ENCODE data around the gene ALK. TPM values are rescaled to one million over a fixed set of nuclear protein-coding genes. Genes with fewer than 3 reads are reported as not detected.

Gene ALK
- total and polyA plus RNA-seq, 7 experiments from 2014 or later = 0.13 TPM; not detected in 6

GRCh38 chr2:29393676-29394075 lies 527.7 kb downstream of the ALK start:
- Histone ChIP-seq H3K9me3 (ENCODE audit: control insufficient read depth in 2 of 3, low read length in 3 of 3) (no peaks in the 10 kb centered on the region), H3K27me3 (ENCODE audit: control insufficient read depth in 2 of 2, insufficient read depth in 2 of 2, low read length in 2 of 2) (peaks cover 0 to 5% of the 10 kb centered on the region in 2 donors), H3K36me3 (ENCODE audit: control insufficient read depth in 2 of 3, insufficient read depth in 3 of 3, low read length in 3 of 3) (no peaks in the 10 kb centered on the region), H3K4me1 (ENCODE audit: control insufficient read depth in 2 of 2, insufficient read depth in 2 of 2, low read length in 2 of 2) (no peaks in the 10 kb centered on the region), H3K4me3 (ENCODE audit: low read length) (no peak overlapping the region), H3K27ac (ENCODE audit: low read depth, low read length) (no peak overlapping the region)
- ATAC-seq (no peak), DNase-seq (no peak)
- ChIA-PET POLR2A (no interaction called here), CTCF (no interaction called here)
- H3K4me3 Mint-ChIP-seq = no peak overlapping the region
- no peak overlapping the region for H3K27ac Mint-ChIP-seq
- peaks cover 11 to 45% (median 21%) of the 10 kb centered on the region in 5 donors for H3K27me3 Mint-ChIP-seq
- intact Hi-C loops (cut with micrococcal nuclease) = no loop called here
- no peaks in the 10 kb centered on the region for H3K36me3 Mint-ChIP-seq
- H3K4me1 Mint-ChIP-seq = no peaks in the 10 kb centered on the region
- peaks cover 0 to 2% (median 0%) of the 10 kb centered on the region in 11 donors for H3K9me3 Mint-ChIP-seq

DNA sequence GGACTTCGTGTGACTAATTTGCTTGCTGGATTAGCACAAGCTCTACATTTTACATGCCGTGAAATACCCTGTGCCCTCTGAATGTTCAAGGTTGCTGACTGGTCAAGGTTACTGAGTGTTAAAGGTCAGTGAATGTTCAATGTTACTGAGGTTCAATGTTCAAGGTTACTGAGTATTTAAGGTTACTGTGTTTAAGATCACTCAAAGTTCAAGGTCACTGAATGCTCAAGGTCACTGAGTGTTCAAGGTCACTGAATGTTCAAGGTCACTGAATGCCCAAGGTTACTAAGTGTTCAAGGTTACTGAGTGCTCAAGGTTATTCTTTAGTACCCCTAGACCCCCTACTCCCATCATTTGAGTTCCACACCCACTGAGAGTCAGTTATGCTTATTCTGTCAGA lies 528.6 kb downstream of the ALK start:
- Mint-ChIP-seq H3K27ac (no peak overlapping the region), H3K36me3 (no peaks in the 10 kb centered on the region), H3K4me3 (no peak overlapping the region), H3K27me3 (peaks cover 16 to 45% (median 21%) of the 10 kb centered on the region in 5 donors), H3K4me1 (no peaks in the 10 kb centered on the region), H3K9me3 (peaks cover 0 to 2% (median 0%) of the 10 kb centered on the region in 11 donors)
- intact Hi-C loops (cut with micrococcal nuclease) = no loop called here
- Histone ChIP-seq H3K27ac (ENCODE audit: low read depth, low read length) (no peak overlapping the region), H3K27me3 (ENCODE audit: control insufficient read depth in 2 of 2, insufficient read depth in 2 of 2, low read length in 2 of 2) (peaks cover 0 to 5% of the 10 kb centered on the region in 2 donors), H3K36me3 (ENCODE audit: control insufficient read depth in 2 of 3, insufficient read depth in 3 of 3, low read length in 3 of 3) (no peaks in the 10 kb centered on the region), H3K4me1 (ENCODE audit: control insufficient read depth in 2 of 2, insufficient read depth in 2 of 2, low read length in 2 of 2) (no peaks in the 10 kb centered on the region), H3K4me3 (ENCODE audit: low read length) (no peak overlapping the region), H3K9me3 (ENCODE audit: control insufficient read depth in 2 of 3, low read length in 3 of 3) (no peaks in the 10 kb centered on the region)
- DNase-seq = no peak
- POLR2A ChIA-PET = no interaction called here
- no peak for ATAC-seq
- CTCF ChIA-PET = no interaction called here

- Histone ChIP-seq H3K9me3 (ENCODE audit: control insufficient read depth in 2 of 3, low read length in 3 of 3) (no peaks in the 10 kb centered on the region), H3K36me3 (ENCODE audit: control insufficient read depth in 2 of 3, insufficient read depth in 3 of 3, low read length in 3 of 3) (no peaks in the 10 kb centered on the region), H3K4me3 (ENCODE audit: low read length) (no peak overlapping the region), H3K27ac (ENCODE audit: low read depth, low read length) (no peak overlapping the region), H3K4me1 (ENCODE audit: control insufficient read depth in 2 of 2, insufficient read depth in 2 of 2, low read length in 2 of 2) (no peaks in the 10 kb centered on the region), H3K27me3 (ENCODE audit: control insufficient read depth in 2 of 2, insufficient read depth in 2 of 2, low read length in 2 of 2) (peaks cover 0 to 5% of the 10 kb centered on the region in 2 donors)
- intact Hi-C loops (cut with micrococcal nuclease) = no loop called here
- ChIA-PET CTCF (no interaction called here), POLR2A (no interaction called here)
- H3K27me3 Mint-ChIP-seq = peaks cover 16 to 34% (median 22%) of the 10 kb centered on the region in 5 donors
- ATAC-seq = no peak
- no peaks in the 10 kb centered on the region for H3K36me3 Mint-ChIP-seq
- no peak overlapping the region for H3K27ac Mint-ChIP-seq
- no peak overlapping the region for H3K4me3 Mint-ChIP-seq
- H3K4me1 Mint-ChIP-seq = no peaks in the 10 kb centered on the region
- DNase-seq = no peak
- peaks cover 0 to 2% (median 0%) of the 10 kb centered on the region in 11 donors for H3K9me3 Mint-ChIP-seq
Observed at GRCh38 chr2:29390136-29390535, 531.2 kb downstream of the ALK start.

DNA sequence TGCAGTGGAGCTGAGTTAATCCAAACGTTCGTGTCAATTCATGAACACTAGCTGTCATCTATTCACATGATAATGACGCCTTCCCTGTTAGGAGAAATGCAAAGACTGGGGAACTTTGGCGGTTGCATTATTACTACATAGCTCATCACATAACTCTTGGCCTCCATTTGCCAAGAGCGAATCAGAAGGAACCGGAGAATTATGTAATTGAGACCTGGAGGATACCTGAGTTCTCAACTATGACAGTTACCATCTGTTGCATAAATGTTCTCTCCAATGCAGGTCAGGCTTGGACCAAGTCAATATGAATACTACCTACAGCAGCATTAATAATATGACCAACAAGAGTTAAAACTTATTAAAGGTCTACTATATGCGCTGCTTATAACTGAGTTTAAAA lies 531.7 kb downstream of the ALK start:
- ATAC-seq (no peak), DNase-seq (no peak)
- no peak overlapping the region for H3K27ac ChIP-seq (ENCODE audit: low read depth, low read length)
- intact Hi-C loops (cut with micrococcal nuclease) = no loop called here
- H3K27me3 ChIP-seq (ENCODE audit: control insufficient read depth in 2 of 2, insufficient read depth in 2 of 2, low read length in 2 of 2) = peaks cover 0 to 5% of the 10 kb centered on the region in 2 donors
- H3K9me3 Mint-ChIP-seq = peaks cover 0 to 2% (median 0%) of the 10 kb centered on the region in 11 donors
- H3K4me3 Mint-ChIP-seq = no peak overlapping the region
- H3K9me3 ChIP-seq (ENCODE audit: control insufficient read depth in 2 of 3, low read length in 3 of 3) = no peaks in the 10 kb centered on the region
- no peak overlapping the region for H3K27ac Mint-ChIP-seq
- CTCF ChIA-PET = no interaction called here
- POLR2A ChIA-PET = no interaction called here
- peaks cover 12 to 30% (median 21%) of the 10 kb centered on the region in 5 donors for H3K27me3 Mint-ChIP-seq
- H3K36me3 ChIP-seq (ENCODE audit: control insufficient read depth in 2 of 3, insufficient read depth in 3 of 3, low read length in 3 of 3) = no peaks in the 10 kb centered on the region
- H3K4me3 ChIP-seq (ENCODE audit: low read length) = no peak overlapping the region
- H3K4me1 ChIP-seq (ENCODE audit: control insufficient read depth in 2 of 2, insufficient read depth in 2 of 2, low read length in 2 of 2) = no peaks in the 10 kb centered on the region
- H3K36me3 Mint-ChIP-seq = no peaks in the 10 kb centered on the region
- H3K4me1 Mint-ChIP-seq = no peaks in the 10 kb centered on the region

- H3K4me1 Mint-ChIP-seq = no peaks in the 10 kb centered on the region
- H3K4me1 ChIP-seq (ENCODE audit: control insufficient read depth in 2 of 2, insufficient read depth in 2 of 2, low read length in 2 of 2) = no peaks in the 10 kb centered on the region
Observed at GRCh38 chr2:29388071-29388470, 533.3 kb downstream of the ALK start.

DNA sequence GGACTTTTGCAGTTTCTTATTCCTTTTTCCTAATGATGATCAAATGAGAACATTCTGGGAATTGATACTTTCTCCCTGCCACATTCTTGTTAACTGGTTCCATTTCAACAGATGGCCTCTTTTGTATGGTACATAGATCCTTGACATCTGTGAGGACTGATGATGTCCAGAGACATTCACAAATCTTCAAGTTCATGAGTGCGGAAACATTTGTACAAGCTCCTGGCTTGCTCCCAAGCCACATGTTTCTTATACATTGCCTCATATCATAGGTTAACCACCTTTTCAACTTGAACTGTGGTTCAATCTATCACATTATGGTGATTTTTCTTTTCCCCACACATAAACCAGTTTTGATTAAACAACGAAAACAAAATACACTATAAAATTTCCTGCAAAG lies 538.9 kb downstream of the ALK start:
- Histone ChIP-seq H3K4me3 (ENCODE audit: low read length) (no peak overlapping the region), H3K27me3 (ENCODE audit: control insufficient read depth in 2 of 2, insufficient read depth in 2 of 2, low read length in 2 of 2) (no peaks in the 10 kb centered on the region), H3K27ac (ENCODE audit: low read depth, low read length) (no peak overlapping the region), H3K9me3 (ENCODE audit: control insufficient read depth in 2 of 3, low read length in 3 of 3) (no peaks in the 10 kb centered on the region), H3K36me3 (ENCODE audit: control insufficient read depth in 2 of 3, insufficient read depth in 3 of 3, low read length in 3 of 3) (no peaks in the 10 kb centered on the region), H3K4me1 (ENCODE audit: control insufficient read depth in 2 of 2, insufficient read depth in 2 of 2, low read length in 2 of 2) (no peaks in the 10 kb centered on the region)
- intact Hi-C loops (cut with micrococcal nuclease) = no loop called here
- Mint-ChIP-seq H3K4me1 (no peaks in the 10 kb centered on the region), H3K36me3 (no peaks in the 10 kb centered on the region), H3K27ac (no peak overlapping the region), H3K4me3 (no peak overlapping the region), H3K9me3 (no peaks in the 10 kb centered on the region), H3K27me3 (peaks cover 11 to 31% (median 18%) of the 10 kb centered on the region in 5 donors)
- DNase-seq (no peak), ATAC-seq (no peak)
- ChIA-PET CTCF (interaction anchor here (0.7 kb wide), 1 partner anchor 81 kb away, joined by 3 read pairs; no protein-coding TSS in a partner anchor), POLR2A (no interaction called here)

More at GRCh38 chr2:29388071-29388470, 533.3 kb downstream of the ALK start:
- CTCF ChIA-PET = no interaction called here
- intact Hi-C loops (cut with micrococcal nuclease) = no loop called here
- Mint-ChIP-seq H3K27me3 (peaks cover 9 to 22% (median 17%) of the 10 kb centered on the region in 5 donors), H3K27ac (no peak overlapping the region), H3K9me3 (peaks cover 0 to 2% (median 0%) of the 10 kb centered on the region in 11 donors), H3K36me3 (no peaks in the 10 kb centered on the region), H3K4me3 (no peak overlapping the region)
- DNase-seq = no peak
- ATAC-seq = no peak
- Histone ChIP-seq H3K27ac (ENCODE audit: low read depth, low read length) (no peak overlapping the region), H3K4me3 (ENCODE audit: low read length) (no peak overlapping the region), H3K27me3 (ENCODE audit: control insufficient read depth in 2 of 2, insufficient read depth in 2 of 2, low read length in 2 of 2) (peaks cover 0 to 5% of the 10 kb centered on the region in 2 donors), H3K9me3 (ENCODE audit: control insufficient read depth in 2 of 3, low read length in 3 of 3) (no peaks in the 10 kb centered on the region), H3K36me3 (ENCODE audit: control insufficient read depth in 2 of 3, insufficient read depth in 3 of 3, low read length in 3 of 3) (no peaks in the 10 kb centered on the region)
- POLR2A ChIA-PET = no interaction called here

DNA sequence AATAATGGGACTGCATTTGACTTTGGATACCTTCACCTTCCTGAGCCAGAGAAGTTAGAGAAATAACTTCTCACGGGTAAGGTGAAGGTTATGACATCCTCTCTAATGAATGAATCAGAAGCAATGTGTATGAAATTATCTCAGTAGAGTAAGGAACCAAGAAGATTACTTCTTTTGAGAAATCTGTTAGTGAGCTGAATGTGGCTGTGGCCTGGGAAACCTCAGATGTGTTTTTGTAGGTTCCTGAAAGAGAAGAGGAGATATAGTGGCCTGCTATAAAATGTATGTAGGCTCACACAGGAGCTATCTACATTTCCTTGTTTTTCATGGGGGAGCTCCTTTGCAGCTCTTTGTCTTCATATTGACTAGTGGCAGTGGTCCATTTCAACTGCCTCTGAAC lies 543.6 kb downstream of the ALK start:
- ChIA-PET POLR2A (no interaction called here), CTCF (no interaction called here)
- Mint-ChIP-seq H3K27me3 (peaks cover 15 to 33% (median 17%) of the 10 kb centered on the region in 5 donors), H3K36me3 (no peaks in the 10 kb centered on the region), H3K4me1 (no peaks in the 10 kb centered on the region), H3K9me3 (no peaks in the 10 kb centered on the region), H3K4me3 (no peak overlapping the region), H3K27ac (no peak overlapping the region)
- no peak overlapping the region for H3K4me3 ChIP-seq (ENCODE audit: low read length)
- H3K36me3 ChIP-seq (ENCODE audit: control insufficient read depth in 2 of 3, insufficient read depth in 3 of 3, low read length in 3 of 3) = no peaks in the 10 kb centered on the region
- DNase-seq (no peak), ATAC-seq (no peak)
- H3K9me3 ChIP-seq (ENCODE audit: control insufficient read depth in 2 of 3, low read length in 3 of 3) = no peaks in the 10 kb centered on the region
- intact Hi-C loops (cut with micrococcal nuclease) = no loop called here
- H3K4me1 ChIP-seq (ENCODE audit: control insufficient read depth in 2 of 2, insufficient read depth in 2 of 2, low read length in 2 of 2) = no peaks in the 10 kb centered on the region
- no peak overlapping the region for H3K27ac ChIP-seq (ENCODE audit: low read depth, low read length)
- H3K27me3 ChIP-seq (ENCODE audit: control insufficient read depth in 2 of 2, insufficient read depth in 2 of 2, low read length in 2 of 2) = no peaks in the 10 kb centered on the region

All from naive thymus-derived CD4-positive, alpha-beta T cell (primary cell).